PC-9 (cell line): ENCODE results near the gene POT1. TPM values are rescaled to one million over a fixed set of nuclear protein-coding genes. Genes with fewer than 3 reads are reported as not detected.

Source experiments
- BruUV-seq: library from RNA; stranded (reverse); fragments of 400-500 nt; replicated peaks from 2 replicates; lab custom pipeline; 2021; lab: Mats Ljungman, UMichigan
- CTCF ChIA-PET: fragments of 300-600 bp; sonication (Branson Sonifier 250); formaldehyde crosslinking; loops from one replicate; lab custom pipeline; 2022; ENCODE audit warnings: antibody characterized with exemption; lab: Charles Lee
- POLR2A ChIA-PET: fragments of 300-600 bp; sonication (Branson Sonifier 250); formaldehyde crosslinking; loops from one replicate; lab custom pipeline; 2022; ENCODE audit warnings: antibody characterized with exemption; ENCODE audit not compliant: unreplicated experiment; lab: Charles Lee
- DNase-seq, 2 experiments: peaks; one replicate each; pipeline versions ENCODE4 v3.0.0 to v3.0.0-alpha.2; 2015 to 2022; ENCODE audit warnings: mixed read lengths in 1 of 2
- H2AFZ ChIP-seq: fragments of 200-600 bp; sonication (generic); 2 replicates; pipeline ENCODE4 v1.8.1; 2017; ENCODE audit warnings: antibody characterized with exemption
- H3F3A ChIP-seq: fragments of 200-600 bp; sonication (generic); 2 replicates; pipeline ENCODE4 v1.8.1; 2017; ENCODE audit warnings: antibody characterized with exemption, mild to moderate bottlenecking, low read depth; ENCODE audit not compliant: insufficient read depth
- H3K27ac ChIP-seq: fragments of 200-600 bp; sonication (generic); 2 replicates; pipeline ENCODE4 v1.6.1; 2016; ENCODE audit warnings: mixed run types
- H3K27me3 ChIP-seq: fragments of 200-600 bp; sonication (generic); 2 replicates; pipeline ENCODE4 v1.6.1; 2016; ENCODE audit warnings: low read depth, mixed run types; ENCODE audit not compliant: insufficient read depth
- H3K36me3 ChIP-seq: fragments of 200-600 bp; sonication (generic); 2 replicates; pipeline ENCODE4 v1.6.1; 2016; ENCODE audit warnings: low read depth, mixed run types
- H3K4me1 ChIP-seq: fragments of 200-600 bp; sonication (generic); replicated peaks from 2 replicates; pipeline ENCODE4 v1.6.1; 2016; ENCODE audit warnings: mixed run types; ENCODE audit not compliant: insufficient read depth
- H3K4me2 ChIP-seq: fragments of 200-600 bp; sonication (generic); 2 replicates; pipeline ENCODE4 v1.6.1; 2017; ENCODE audit warnings: mixed run types
- H3K4me3 ChIP-seq: fragments of 200-600 bp; sonication (generic); 2 replicates; pipeline ENCODE4 v1.6.1; 2016; ENCODE audit warnings: mixed run types
- H3K79me2 ChIP-seq: fragments of 200-600 bp; sonication (generic); 2 replicates; pipeline ENCODE4 v1.6.1; 2017; ENCODE audit warnings: low read depth, mixed run types
- H3K9me2 ChIP-seq: fragments of 200-600 bp; sonication (generic); 2 replicates; pipeline ENCODE4 v1.8.1; 2017; ENCODE audit warnings: mild to moderate bottlenecking; ENCODE audit not compliant: insufficient read depth
- H3K9me3 ChIP-seq: fragments of 200-600 bp; sonication (generic); 2 replicates; pipeline ENCODE4 v1.8.1; 2016; ENCODE audit warnings: low read depth; ENCODE audit not compliant: insufficient read depth
- H4K20me1 ChIP-seq: fragments of 200-600 bp; sonication (generic); 2 replicates; pipeline ENCODE4 v1.8.1; 2017; ENCODE audit not compliant: insufficient read depth
- EZH2 ChIP-seq: fragments of 200-600 bp; sonication (generic); IDR thresholded peaks from 2 replicates; pipeline ENCODE4 v1.8.0; 2017; ENCODE audit warnings: antibody characterized with exemption, low read depth
- intact Hi-C: fragments of 100-400 bp; cut with micrococcal nuclease; formaldehyde crosslinking; loops from one replicate; pipeline ENCODE4 v1.10.0; 2022; ENCODE audit not compliant: unreplicated experiment
- total RNA-seq: library from RNA; stranded (reverse); gene quantifications from 2 replicates; pipeline ENCODE4 v1.2.3, GENCODE V29; 2021
- TF ChIP-seq, protein P1 (sequence below): fragments of 200-600 bp; sonication (generic); conservative IDR thresholded peaks from 2 replicates; pipeline ENCODE4 v1.6.1; 2017; ENCODE audit warnings: mixed run types, antibody characterized with exemption, mild to moderate bottlenecking, moderate library complexity

Gene POT1
- total RNA-seq, 1 experiment from 2014 or later, result 46.9 TPM

DNA sequence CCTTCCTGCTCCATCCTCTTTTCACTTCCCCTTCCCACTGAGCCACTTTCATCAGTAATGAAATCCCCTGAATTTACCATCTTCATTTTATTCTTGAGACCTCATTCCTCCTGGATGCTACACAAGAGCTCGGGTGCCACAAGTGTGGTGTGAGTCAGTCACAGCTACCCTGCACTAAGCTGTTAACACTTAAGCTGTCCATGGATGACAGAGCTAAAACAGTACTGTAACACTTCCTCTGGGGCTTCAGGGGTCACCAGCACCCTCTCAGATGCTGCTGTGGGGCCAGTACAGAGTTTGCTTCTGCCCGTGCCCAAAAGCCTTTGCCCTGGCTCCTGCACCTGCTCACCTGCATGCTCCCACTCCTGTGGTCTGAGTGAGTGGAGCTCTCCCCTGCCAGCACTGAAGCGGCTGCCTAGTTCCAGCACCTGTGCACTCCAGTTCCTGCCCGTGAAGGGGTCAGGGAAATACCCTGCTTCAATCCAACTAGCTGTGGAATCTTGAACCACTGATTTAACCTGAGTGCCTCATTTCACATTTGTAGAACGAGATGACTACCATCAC, 71.9 kb downstream of the POT1 start:
- no peak for DNase-seq
- TF ChIP-seq EZH2, result no peak
- TF ChIP-seq, protein P1, sequence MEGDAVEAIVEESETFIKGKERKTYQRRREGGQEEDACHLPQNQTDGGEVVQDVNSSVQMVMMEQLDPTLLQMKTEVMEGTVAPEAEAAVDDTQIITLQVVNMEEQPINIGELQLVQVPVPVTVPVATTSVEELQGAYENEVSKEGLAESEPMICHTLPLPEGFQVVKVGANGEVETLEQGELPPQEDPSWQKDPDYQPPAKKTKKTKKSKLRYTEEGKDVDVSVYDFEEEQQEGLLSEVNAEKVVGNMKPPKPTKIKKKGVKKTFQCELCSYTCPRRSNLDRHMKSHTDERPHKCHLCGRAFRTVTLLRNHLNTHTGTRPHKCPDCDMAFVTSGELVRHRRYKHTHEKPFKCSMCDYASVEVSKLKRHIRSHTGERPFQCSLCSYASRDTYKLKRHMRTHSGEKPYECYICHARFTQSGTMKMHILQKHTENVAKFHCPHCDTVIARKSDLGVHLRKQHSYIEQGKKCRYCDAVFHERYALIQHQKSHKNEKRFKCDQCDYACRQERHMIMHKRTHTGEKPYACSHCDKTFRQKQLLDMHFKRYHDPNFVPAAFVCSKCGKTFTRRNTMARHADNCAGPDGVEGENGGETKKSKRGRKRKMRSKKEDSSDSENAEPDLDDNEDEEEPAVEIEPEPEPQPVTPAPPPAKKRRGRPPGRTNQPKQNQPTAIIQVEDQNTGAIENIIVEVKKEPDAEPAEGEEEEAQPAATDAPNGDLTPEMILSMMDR, result no peak
- H3K27me3 ChIP-seq, result no peaks in the 10 kb centered on the region
- ChIA-PET CTCF (no interaction called here), POLR2A (no interaction called here)
- H3F3A ChIP-seq, result no peaks in the 10 kb centered on the region
- H3K9me2 ChIP-seq, result no peaks in the 10 kb centered on the region
- no peaks in the 10 kb centered on the region for H4K20me1 ChIP-seq
- no peaks in the 10 kb centered on the region for H3K36me3 ChIP-seq
- H3K4me3 ChIP-seq, result no peak overlapping the region
- no peak overlapping the region for H3K27ac ChIP-seq
- no peaks in the 10 kb centered on the region for H3K4me1 ChIP-seq
- H2AFZ ChIP-seq, result no peak overlapping the region
- H3K79me2 ChIP-seq, result no peaks in the 10 kb centered on the region
- H3K4me2 ChIP-seq, result no peak overlapping the region
- H3K9me3 ChIP-seq, result no peaks in the 10 kb centered on the region
- no TSS peak for BruUV-seq
- intact Hi-C loops, result loop anchor here (2.0 kb wide), 1 partner anchor 703 kb away; no protein-coding TSS in a partner anchor

DNA sequence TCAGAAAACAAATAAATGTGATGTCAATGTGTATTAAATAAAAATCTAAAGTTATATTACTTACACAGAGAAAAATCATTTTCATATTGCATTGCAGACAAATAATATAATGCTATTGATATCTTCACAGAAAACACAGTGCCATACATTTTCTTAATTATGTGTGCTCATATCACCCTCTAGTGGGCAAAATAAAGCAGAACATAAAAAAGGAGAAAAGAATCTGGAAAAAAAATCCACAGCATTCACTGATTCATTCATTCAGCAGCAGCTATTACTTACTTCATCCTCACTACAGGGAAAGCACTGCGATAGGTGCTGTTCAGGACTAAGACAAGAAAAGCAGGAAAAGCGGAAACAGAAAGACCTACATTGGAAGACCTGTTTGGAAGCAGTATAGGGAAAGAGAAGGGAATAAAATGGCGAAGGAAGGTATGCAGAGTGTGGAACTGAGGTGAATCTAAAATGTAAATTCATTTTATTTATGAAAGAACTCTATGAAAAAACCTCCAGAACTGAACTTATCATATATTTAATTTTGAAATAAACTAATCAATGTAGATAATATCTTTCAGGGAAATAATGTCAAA, 73.2 kb downstream of the POT1 start:
- ChIA-PET CTCF (no interaction called here), POLR2A (no interaction called here)
- intact Hi-C loops, result loop anchor here (1.0 to 2.0 kb wide), 2 partner anchors 702 to 1059 kb away; no protein-coding TSS in a partner anchor
- H3F3A ChIP-seq, result no peaks in the 10 kb centered on the region
- no peaks in the 10 kb centered on the region for H3K36me3 ChIP-seq
- H2AFZ ChIP-seq, result no peak overlapping the region
- H3K4me3 ChIP-seq, result no peak overlapping the region
- TF ChIP-seq, protein P1, result peak; percentile 77
- TF ChIP-seq EZH2, result no peak
- H3K27ac ChIP-seq, result no peak overlapping the region
- no peak overlapping the region for H3K4me2 ChIP-seq
- H3K4me1 ChIP-seq, result no peaks in the 10 kb centered on the region
- no peaks in the 10 kb centered on the region for H3K9me3 ChIP-seq
- no peaks in the 10 kb centered on the region for H4K20me1 ChIP-seq
- H3K79me2 ChIP-seq, result no peaks in the 10 kb centered on the region
- H3K9me2 ChIP-seq, result no peaks in the 10 kb centered on the region
- BruUV-seq, result no TSS peak
- H3K27me3 ChIP-seq, result no peaks in the 10 kb centered on the region
- DNase-seq, result peak; percentile 3 to 36

DNA sequence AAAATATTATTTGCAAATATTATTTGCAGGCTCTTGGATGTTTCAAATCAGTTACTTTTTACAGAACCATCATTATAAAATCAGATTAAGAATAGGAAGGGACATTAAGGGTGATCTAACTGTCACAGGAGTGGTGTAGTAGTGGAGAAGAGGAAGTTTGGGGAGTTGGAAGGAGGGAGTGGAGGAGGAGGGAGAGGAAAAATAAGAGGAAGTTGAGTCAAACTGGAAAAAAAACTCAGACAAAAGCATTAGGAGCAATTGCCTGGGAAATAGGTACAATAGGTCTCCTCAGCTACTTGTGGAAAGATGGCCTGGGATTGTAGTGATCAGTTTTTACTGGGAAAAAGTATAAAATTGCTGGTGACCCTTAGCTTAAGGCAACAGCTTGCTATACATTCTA, 86.3 kb downstream of the POT1 start:
- no TSS peak for BruUV-seq
- H3K9me2 ChIP-seq, result no peaks in the 10 kb centered on the region
- H3K27me3 ChIP-seq, result no peaks in the 10 kb centered on the region
- no peaks in the 10 kb centered on the region for H3K4me1 ChIP-seq
- H3K79me2 ChIP-seq, result no peaks in the 10 kb centered on the region
- no peak overlapping the region for H3K4me3 ChIP-seq
- DNase-seq, result no peak
- no peaks in the 10 kb centered on the region for H4K20me1 ChIP-seq
- no peak overlapping the region for H3K27ac ChIP-seq
- H3K9me3 ChIP-seq, result no peaks in the 10 kb centered on the region; the same call in 1 of the 2 replicates
- H2AFZ ChIP-seq, result no peak overlapping the region
- intact Hi-C loops, result loop anchor here (5.0 kb wide), 1 partner anchor 686 kb away; no protein-coding TSS in a partner anchor
- POLR2A ChIA-PET, result no interaction called here
- H3F3A ChIP-seq, result no peaks in the 10 kb centered on the region
- TF ChIP-seq, protein P1, result no peak
- TF ChIP-seq EZH2, result no peak
- H3K4me2 ChIP-seq, result no peak overlapping the region
- H3K36me3 ChIP-seq, result no peaks in the 10 kb centered on the region
- CTCF ChIA-PET, result no interaction called here
